Lower leg skin (tissue), 3 donors: ENCODE results near the gene CNNM4.

Source experiments
- CTCF ChIP-seq, 3 donors: fragments of 450-650 bp; IDR thresholded peaks; one replicate each; pipeline ENCODE4 v1.5.1; 2016; ENCODE audit warnings: antibody characterized with exemption in 3 of 3, mild to moderate bottlenecking in 3 of 3, moderate library complexity in 2 of 3
- POLR2A ChIP-seq, 2 donors: fragments of 450-650 bp; IDR thresholded peaks; one replicate each; pipeline ENCODE4 v1.6.1; 2016 to 2017; ENCODE audit warnings: antibody characterized with exemption in 2 of 2, mild to moderate bottlenecking in 1 of 2, moderate library complexity in 1 of 2

DNA sequence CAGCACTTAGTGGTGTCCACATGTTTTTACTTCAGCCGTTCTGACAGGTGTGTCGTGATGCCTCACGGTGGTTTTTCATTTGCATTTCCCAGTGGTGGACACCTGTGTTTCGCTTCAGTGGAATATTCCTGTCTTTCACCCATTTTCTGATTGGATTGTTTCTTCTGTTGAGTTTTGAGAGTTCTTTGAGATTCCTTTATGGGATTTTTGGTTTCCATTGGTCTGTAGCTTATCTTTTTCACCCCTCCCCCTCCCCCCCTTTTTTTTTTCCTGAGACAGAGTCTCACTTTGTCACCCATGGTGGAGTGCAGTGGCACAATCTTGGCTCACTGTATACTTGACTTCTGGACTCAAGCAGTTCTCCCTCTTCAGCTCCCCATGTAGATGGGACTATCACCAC is 75.1 kb downstream of the CNNM4 start:
- no peak for TF ChIP-seq CTCF (IDR thresholded peaks at IDR 0.05)
- TF ChIP-seq POLR2A (IDR thresholded peaks at IDR 0.05): no peak
